GM19468 (cell line): Measurements from ENCODE around the gene NBEAL2.
"Not testable (repeated sequence)": the region's sequence is repeated elsewhere in the genome, so short reads cannot be mapped to it uniquely, and the experiment has no call there.

Source experiments
- ATAC-seq: cut with Tn5 transposase; IDR thresholded peaks from one replicate; pipeline ENCODE4 v1.9.1; 2021; ENCODE audit warnings: mild to moderate bottlenecking, moderate library complexity, moderate number of reproducible peaks; ENCODE audit not compliant: unreplicated experiment; ENCODE audit errors: extremely low read depth

NBEAL2 gene

DNA sequence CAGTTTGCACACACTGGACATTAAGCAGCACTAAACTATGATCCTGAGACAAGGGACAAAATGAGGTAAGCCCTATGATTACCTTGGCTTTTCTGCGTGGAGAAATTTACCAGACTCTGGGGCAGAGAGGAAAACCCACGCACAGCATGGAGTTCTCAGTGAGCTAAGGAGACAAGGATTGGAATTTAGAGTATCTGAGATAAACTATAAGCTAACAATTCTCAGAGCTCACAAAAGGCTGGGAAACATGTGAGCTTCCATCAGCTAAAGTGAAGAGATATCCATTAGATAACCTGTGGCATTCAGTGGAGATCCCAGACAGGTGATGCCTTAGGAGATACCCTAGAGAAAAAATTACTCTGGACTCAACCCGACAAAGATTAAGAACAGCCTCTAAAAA, 48.7 kb downstream of the NBEAL2 start:
- ATAC-seq: no peak

DNA sequence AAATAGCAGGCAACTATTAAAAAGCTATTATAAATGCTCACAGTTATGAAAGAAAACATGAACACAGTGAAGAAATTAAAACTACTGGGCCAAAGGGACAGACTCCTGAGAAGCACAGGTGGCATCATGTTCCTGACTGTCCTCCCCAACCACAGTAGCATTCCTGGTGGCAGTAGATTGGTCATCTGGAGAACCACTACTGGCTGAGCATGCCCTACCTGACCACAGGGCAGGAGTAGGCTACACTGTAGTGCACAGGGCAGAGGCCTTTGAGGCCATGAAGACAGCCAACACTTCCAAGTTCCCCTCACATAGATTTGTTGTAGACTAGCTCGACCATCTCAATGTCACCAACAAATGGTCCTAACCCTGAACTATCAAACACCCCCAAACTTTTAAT, 49.2 kb downstream of the NBEAL2 start:
- no peak for ATAC-seq

GRCh38 chr3:47031041-47031440, 51.6 kb downstream of the NBEAL2 start:
- ATAC-seq: not testable (repeated sequence)

DNA sequence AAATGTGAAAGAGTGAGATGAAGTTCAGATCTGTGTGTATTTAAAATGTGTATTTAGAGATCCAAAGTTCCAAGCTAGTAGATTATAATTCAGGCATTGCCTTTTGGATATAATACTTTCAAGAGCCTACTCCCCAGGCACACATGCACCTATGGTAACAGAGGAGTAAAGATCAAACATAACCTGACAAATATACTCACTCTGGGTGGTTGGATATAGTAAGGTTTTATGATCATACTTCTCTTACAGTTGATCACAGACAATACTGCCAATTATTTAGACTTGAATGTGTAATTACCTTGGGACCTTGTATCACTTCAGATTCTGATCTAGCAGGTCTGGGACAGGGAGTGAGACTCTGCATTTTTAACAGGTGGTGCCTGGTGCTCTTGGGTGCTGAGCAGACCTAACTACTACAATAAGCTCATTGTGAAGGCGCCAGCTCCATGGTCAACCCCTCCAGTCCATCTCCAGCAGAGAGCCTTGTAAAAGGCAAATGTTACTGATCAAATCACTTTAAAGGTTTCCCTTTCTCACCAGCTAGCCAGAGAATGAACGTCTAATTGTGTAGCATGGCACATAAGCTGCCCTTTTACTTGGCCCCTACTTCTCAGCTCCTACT, 55.5 kb downstream of the NBEAL2 start:
- no peak for ATAC-seq

- no peak for ATAC-seq
Measured at GRCh38 chr3:47035645-47036044, 56.2 kb downstream of the NBEAL2 start.

DNA sequence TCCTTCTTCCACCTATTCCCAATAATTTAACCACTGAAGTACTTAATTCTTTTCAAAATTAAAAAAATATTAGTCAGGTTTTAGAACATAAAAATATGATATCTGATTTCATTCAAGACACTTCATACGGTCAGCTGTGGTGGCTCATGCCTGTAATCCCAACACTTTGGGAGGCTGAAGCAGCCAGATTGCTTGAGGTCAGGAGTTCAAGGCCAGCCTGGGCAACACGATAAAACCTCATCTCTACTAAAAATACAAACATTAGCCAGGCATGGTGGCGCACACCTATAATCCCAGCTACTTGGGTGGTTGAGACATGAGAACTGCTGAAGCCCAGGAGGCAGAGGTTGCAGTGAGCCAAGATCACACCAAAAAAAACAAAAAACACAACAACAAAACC, 56.7 kb downstream of the NBEAL2 start:
- no peak for ATAC-seq

GRCh38 chr3:47037302-47037701, 57.8 kb downstream of the NBEAL2 start:
- not testable (repeated sequence) for ATAC-seq

- no peak for ATAC-seq
Measured at GRCh38 chr3:47041114-47041513, 61.6 kb downstream of the NBEAL2 start.

GRCh38 chr3:47042231-47042791, 62.8 kb downstream of the NBEAL2 start:
- ATAC-seq: no peak

GRCh38 chr3:47047069-47047468, 67.6 kb downstream of the NBEAL2 start:
- no peak for ATAC-seq

DNA sequence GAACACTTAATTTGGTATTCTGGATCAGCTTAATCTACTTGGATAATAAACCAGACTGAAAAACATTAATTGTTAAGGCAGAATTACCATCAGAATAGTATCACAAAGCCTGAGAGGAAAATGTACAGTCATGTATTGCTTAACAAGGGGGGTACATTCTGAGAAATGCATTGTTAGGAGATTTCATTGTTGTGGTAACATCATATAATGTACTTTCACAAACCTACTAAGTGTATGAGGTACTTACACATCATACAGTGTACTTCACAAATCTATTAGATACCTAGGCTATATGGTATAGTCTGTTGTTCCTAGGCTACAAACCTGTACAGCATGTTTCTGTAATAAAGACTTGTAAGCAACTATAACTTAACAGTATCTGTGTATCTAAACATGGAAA, 68.2 kb downstream of the NBEAL2 start:
- no peak for ATAC-seq

DNA sequence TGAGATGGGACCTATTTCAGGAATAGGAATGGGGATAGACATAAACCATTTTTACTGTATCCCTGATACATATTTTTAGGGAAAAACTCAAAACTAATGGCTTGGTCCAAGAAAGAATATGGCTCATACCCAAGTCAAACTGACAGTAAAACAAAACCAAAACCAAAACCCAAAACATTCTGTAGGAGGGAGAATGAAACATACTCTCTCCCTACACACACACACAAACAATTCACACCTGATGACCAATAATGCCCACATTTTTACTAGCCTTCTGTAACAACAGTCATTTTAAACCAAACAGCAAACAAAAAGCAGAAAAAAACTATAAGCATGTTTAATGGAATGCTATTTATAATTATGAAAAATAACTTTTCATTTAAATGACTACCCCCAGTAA, 74.9 kb downstream of the NBEAL2 start:
- no peak for ATAC-seq

DNA sequence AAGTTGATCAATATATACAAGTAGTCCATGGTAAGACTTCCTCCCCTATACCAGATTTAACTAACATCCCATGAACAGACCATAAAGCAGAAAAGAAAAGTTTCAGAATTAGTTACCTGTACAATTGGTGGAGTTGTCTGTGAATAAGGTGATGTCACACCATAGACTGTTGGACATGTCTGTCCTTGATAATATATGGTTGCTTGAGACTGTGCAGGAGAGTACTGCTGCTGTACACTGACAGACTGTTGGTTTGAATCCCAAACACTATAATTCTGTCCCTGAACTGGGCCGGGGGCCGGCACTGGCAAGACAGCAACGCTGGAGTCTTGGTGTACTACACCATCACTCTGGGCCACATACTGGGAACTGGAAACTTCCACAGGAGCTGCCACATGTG, 77.2 kb downstream of the NBEAL2 start:
- ATAC-seq: no peak

DNA sequence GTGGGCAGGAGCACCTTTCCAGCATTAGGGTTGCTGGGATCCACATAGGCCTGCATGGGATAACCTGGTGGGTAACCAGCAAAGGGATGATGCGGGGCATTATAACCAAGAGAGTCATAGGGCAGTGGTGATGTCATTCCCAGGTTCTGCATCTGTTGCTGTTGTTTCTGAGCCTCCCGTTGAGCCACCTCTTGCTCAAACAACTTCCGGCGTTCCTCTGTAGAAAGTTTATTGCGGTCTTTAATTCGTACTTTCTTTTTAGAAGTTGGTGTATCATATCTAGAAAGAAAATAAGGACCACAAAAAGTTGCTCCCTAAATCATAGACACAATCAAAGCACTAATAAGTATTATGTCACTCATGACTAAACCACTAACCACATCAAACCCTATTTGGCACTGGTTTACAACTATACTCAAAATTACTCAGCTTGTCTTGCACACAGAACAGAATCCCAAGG, 77.8 kb downstream of the NBEAL2 start:
- no peak for ATAC-seq
